ENCODE data around the gene NTSR1.
A peak's percentile ranks its signal among the peaks of the same experiment; 100 is the strongest.

NTSR1 gene

DNA sequence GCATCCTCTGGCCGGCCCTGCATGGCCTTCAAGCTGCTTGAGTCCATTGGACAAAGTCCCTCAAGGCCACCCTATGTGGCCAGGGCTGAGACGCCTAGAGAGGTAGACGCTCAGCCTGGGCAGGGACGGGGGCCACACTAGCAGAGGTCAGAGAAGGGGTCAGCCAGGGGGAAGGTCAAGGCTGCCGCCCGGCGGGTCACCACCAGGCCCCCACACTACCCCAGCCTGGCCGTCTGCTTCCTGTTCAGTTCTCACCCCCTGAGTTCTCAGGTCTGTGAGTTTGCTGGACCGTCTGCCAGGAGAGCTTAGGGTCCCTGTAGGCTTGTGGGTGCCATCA lies 37.3 kb downstream of the NTSR1 start:
- Histone ChIP-seq H3K4me1 (ENCODE audit: insufficient read depth, poor library complexity, severe bottlenecking) (peaks cover 7% of the 10 kb centered on the region), H3K4me3 (ENCODE audit: severe bottlenecking) (no peak overlapping the region)
- ATAC-seq (ENCODE audit: low read depth): no peak

DNA sequence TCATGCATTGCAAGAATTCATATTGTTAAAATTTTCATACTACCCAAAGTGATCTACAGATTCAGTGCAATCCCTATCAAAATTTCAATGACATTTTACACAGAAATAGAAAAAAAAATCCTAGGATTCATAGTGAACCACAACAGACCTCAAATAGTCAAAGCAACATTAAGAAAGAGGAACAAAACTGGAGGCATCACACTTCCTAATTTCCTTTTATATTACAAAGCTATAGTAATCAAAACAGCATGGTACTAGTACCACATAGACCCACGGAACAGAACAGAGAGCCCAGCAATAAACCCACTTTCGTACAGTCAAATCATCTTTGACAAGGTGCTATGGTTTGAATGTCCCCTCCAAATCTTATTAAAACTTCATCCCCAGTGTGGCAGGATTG lies 39.7 kb downstream of the NTSR1 start:
- Histone ChIP-seq H3K27ac (ENCODE audit: poor library complexity, severe bottlenecking) (no peak overlapping the region), H3K4me3 (ENCODE audit: severe bottlenecking) (no peak overlapping the region), H3K27me3 (ENCODE audit: insufficient read depth, poor library complexity, severe bottlenecking) (no peaks in the 10 kb centered on the region), H3K9me3 (ENCODE audit: severe bottlenecking) (no peaks in the 10 kb centered on the region), H3K4me1 (ENCODE audit: insufficient read depth, poor library complexity, severe bottlenecking) (no peaks in the 10 kb centered on the region), H3K36me3 (ENCODE audit: low read depth) (no peaks in the 10 kb centered on the region)
- DNase-seq (ENCODE audit: low spot score) (no peak), ATAC-seq (ENCODE audit: low read depth) (no peak)
- TF ChIP-seq, protein P1, sequence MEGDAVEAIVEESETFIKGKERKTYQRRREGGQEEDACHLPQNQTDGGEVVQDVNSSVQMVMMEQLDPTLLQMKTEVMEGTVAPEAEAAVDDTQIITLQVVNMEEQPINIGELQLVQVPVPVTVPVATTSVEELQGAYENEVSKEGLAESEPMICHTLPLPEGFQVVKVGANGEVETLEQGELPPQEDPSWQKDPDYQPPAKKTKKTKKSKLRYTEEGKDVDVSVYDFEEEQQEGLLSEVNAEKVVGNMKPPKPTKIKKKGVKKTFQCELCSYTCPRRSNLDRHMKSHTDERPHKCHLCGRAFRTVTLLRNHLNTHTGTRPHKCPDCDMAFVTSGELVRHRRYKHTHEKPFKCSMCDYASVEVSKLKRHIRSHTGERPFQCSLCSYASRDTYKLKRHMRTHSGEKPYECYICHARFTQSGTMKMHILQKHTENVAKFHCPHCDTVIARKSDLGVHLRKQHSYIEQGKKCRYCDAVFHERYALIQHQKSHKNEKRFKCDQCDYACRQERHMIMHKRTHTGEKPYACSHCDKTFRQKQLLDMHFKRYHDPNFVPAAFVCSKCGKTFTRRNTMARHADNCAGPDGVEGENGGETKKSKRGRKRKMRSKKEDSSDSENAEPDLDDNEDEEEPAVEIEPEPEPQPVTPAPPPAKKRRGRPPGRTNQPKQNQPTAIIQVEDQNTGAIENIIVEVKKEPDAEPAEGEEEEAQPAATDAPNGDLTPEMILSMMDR (IDR thresholded peaks at IDR 0.05; ENCODE audit: poor library complexity, severe bottlenecking): no peak

More for the DNA sequence above, 37.3 kb downstream of the NTSR1 start:
- no peak overlapping the region for H3K27ac ChIP-seq (ENCODE audit: poor library complexity, severe bottlenecking)
- H3K9me3 ChIP-seq (ENCODE audit: severe bottlenecking): no peaks in the 10 kb centered on the region
- no peak for DNase-seq (ENCODE audit: low spot score)
- H3K36me3 ChIP-seq (ENCODE audit: low read depth): no peaks in the 10 kb centered on the region
- TF ChIP-seq, protein P1 (IDR thresholded peaks at IDR 0.05; ENCODE audit: poor library complexity, severe bottlenecking): no peak
- H3K27me3 ChIP-seq (ENCODE audit: insufficient read depth, poor library complexity, severe bottlenecking): no peaks in the 10 kb centered on the region

DNA sequence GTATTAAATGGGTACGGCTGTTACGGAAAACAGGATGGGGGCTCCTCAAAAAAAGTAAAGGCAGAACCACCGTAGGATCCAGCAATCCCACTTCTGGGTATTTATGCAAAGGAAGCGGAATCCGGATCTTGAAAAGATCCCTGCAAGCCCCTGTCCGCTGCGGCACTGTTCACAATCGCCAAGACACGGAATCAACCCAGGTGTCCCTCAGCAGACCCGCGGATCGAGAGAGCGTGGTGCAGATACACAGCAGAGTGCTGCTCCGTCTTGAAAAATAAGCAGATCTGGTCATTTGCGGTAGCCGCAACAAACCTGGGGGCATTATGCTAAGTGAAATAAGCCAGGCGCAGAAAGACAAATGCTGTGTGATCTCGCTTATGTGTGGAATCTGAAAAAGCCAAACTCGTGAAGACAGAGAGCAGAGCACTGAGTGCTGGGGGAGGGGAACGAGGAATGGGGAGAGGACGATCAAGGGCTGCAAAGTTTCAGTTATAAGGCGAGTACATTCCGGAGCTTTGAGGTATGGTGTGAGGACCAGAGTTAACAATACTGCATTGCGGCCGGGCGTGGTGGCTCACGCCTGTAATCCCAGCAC lies 41.3 kb downstream of the NTSR1 start:
- no peaks in the 10 kb centered on the region for H3K27me3 ChIP-seq (ENCODE audit: insufficient read depth, poor library complexity, severe bottlenecking)
- no peak overlapping the region for H3K4me3 ChIP-seq (ENCODE audit: severe bottlenecking)
- H3K27ac ChIP-seq (ENCODE audit: poor library complexity, severe bottlenecking): no peak overlapping the region
- H3K4me1 ChIP-seq (ENCODE audit: insufficient read depth, poor library complexity, severe bottlenecking): peaks cover 7% of the 10 kb centered on the region
- peak; percentile 70 for DNase-seq (ENCODE audit: low spot score)
- TF ChIP-seq, protein P1 (IDR thresholded peaks at IDR 0.05; ENCODE audit: poor library complexity, severe bottlenecking): no peak
- no peaks in the 10 kb centered on the region for H3K36me3 ChIP-seq (ENCODE audit: low read depth)
- H3K9me3 ChIP-seq (ENCODE audit: severe bottlenecking): no peaks in the 10 kb centered on the region
- no peak for ATAC-seq (ENCODE audit: low read depth)

DNA sequence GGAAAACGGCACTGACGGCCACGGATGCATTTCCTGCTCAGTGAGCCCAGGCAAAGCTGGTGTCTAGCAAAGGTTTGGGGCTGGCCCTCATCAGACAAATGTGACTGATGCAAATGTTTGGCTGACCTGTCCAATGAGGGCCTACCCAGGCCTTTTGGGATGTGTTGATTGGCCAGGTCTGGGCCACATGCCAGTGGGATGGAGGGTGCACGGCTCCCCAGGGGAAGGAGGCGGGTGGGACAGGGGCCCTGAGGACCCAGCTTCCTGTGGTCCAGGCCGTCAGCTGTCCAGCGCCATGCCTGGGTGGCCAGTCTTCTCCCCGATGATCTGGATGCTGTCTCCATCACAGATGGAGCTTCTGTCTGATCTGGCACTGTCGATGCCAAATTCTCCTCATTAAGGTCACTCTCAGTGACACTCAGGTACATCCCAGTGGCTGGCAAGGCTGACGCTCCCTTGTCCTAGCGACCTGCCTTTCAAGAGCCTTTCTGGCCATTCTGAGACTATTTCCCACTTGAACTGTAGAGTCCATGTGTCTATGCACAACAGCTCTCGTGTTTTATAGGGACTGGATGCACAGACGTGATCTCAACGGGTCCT lies 43.0 kb downstream of the NTSR1 start:
- Histone ChIP-seq H3K4me1 (ENCODE audit: insufficient read depth, poor library complexity, severe bottlenecking) (peaks cover 7% of the 10 kb centered on the region), H3K27me3 (ENCODE audit: insufficient read depth, poor library complexity, severe bottlenecking) (no peaks in the 10 kb centered on the region), H3K36me3 (ENCODE audit: low read depth) (no peaks in the 10 kb centered on the region), H3K9me3 (ENCODE audit: severe bottlenecking) (no peaks in the 10 kb centered on the region), H3K4me3 (ENCODE audit: severe bottlenecking) (no peak overlapping the region), H3K27ac (ENCODE audit: poor library complexity, severe bottlenecking) (no peak overlapping the region)
- ATAC-seq (ENCODE audit: low read depth) (no peak), DNase-seq (ENCODE audit: low spot score) (peak; percentile 83)
- TF ChIP-seq, protein P1 (IDR thresholded peaks at IDR 0.05; ENCODE audit: poor library complexity, severe bottlenecking): no peak

DNA sequence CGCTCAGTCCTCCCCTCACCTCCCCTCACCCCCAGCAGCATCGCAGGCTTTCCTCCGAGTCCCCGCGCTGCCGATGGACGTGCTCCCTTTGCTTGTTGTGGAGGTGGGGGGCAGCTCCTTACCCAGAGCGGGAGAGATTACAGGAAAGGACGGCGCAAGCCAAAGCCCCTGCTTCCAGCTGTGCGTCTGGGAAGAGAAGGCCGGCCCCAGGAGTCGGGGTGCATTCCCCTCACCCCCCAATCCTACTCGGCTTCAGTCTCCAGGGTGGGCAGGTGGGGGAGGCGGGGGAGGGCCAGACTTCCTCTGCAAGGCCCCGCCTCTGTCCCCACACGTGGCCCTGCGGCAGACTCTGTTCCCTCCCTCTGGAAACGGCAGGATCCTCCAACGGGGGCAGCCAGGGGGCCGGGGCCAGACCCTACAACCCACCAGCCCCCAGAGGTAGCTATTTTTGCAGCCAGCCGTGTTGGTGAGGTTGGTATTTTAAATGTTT lies 43.6 kb downstream of the NTSR1 start:
- no peak overlapping the region for H3K27ac ChIP-seq (ENCODE audit: poor library complexity, severe bottlenecking)

More for the DNA sequence above, 43.6 kb downstream of the NTSR1 start:
- TF ChIP-seq, protein P1 (IDR thresholded peaks at IDR 0.05; ENCODE audit: poor library complexity, severe bottlenecking): no peak
- Histone ChIP-seq H3K36me3 (ENCODE audit: low read depth) (no peaks in the 10 kb centered on the region), H3K9me3 (ENCODE audit: severe bottlenecking) (no peaks in the 10 kb centered on the region), H3K27me3 (ENCODE audit: insufficient read depth, poor library complexity, severe bottlenecking) (no peaks in the 10 kb centered on the region), H3K4me1 (ENCODE audit: insufficient read depth, poor library complexity, severe bottlenecking) (peaks cover 7% of the 10 kb centered on the region), H3K4me3 (ENCODE audit: severe bottlenecking) (no peak overlapping the region)
- no peak; the same call in 2 of the 3 replicates for ATAC-seq (ENCODE audit: low read depth)
- peak; percentile 82 for DNase-seq (ENCODE audit: low spot score)

Data from RWPE2 (cell line).